22Rv1 (cell line): Measurements from ENCODE around the gene CTBP2.

Source experiments
- CTCF ChIP-seq: fragments of 450-650 bp; IDR thresholded peaks from 2 replicates; pipeline ENCODE4 v1.5.1; 2017; ENCODE audit warnings: mild to moderate bottlenecking
- ZFX ChIP-seq: fragments of 450-650 bp; IDR thresholded peaks from 2 replicates; pipeline ENCODE4 v1.6.1; 2017; ENCODE audit warnings: antibody characterized with exemption, borderline replicate concordance

GRCh38 chr10:125095228-125095627 lies 65.1 kb downstream of the CTBP2 start:
- no peak for TF ChIP-seq CTCF
- TF ChIP-seq ZFX, result no peak
